HG03097 (cell line): ENCODE measurements around the gene RABAC1.
A peak's percentile ranks its signal among the peaks of the same experiment; 100 is the strongest.
"Not testable (repeated sequence)": the region's sequence is repeated elsewhere in the genome, so short reads cannot be mapped to it uniquely, and the experiment has no call there.

ENCODE experiments used
- ATAC-seq: cut with Tn5 transposase; IDR thresholded peaks from one replicate; pipeline ENCODE4 v1.9.1; 2021; ENCODE audit not compliant: unreplicated experiment, low FRiP score

The RABAC1 gene

GRCh38 chr19:41959056-41960053 is at the start of gene RABAC1:
Gene RABAC1, minus strand, starts transcription at chr19:41959321. Its CDS starts 29 bp downstream, at chr19:41959292.
- ATAC-seq: peak; percentile 78

GRCh38 chr19:42006569-42006968 is 47.4 kb upstream of the RABAC1 start:
- ATAC-seq: no peak

- no peak for ATAC-seq
Observed at GRCh38 chr19:42005504-42005903, 46.4 kb upstream of the RABAC1 start.

- no peak for ATAC-seq
Observed at GRCh38 chr19:42003506-42004294, 44.6 kb upstream of the RABAC1 start.

- ATAC-seq: no peak
Observed at GRCh38 chr19:41999878-42000208, 40.7 kb upstream of the RABAC1 start.

GRCh38 chr19:41999071-41999877 is 40.2 kb upstream of the RABAC1 start:
- ATAC-seq: no peak

- no peak for ATAC-seq
Observed at GRCh38 chr19:41998246-41999020, 39.3 kb upstream of the RABAC1 start.

- no peak for ATAC-seq
Observed at GRCh38 chr19:41997851-41998229, 38.7 kb upstream of the RABAC1 start.

GRCh38 chr19:41997121-41997850 is 38.2 kb upstream of the RABAC1 start:
- no peak for ATAC-seq

GRCh38 chr19:41995959-41996797 is 37.1 kb upstream of the RABAC1 start:
- no peak for ATAC-seq

- ATAC-seq: no peak
Observed at GRCh38 chr19:41994994-41995958, 36.2 kb upstream of the RABAC1 start.

GRCh38 chr19:41994521-41994971 is 35.4 kb upstream of the RABAC1 start:
- ATAC-seq: no peak

- ATAC-seq: no peak
Observed at GRCh38 chr19:41993612-41994483, 34.7 kb upstream of the RABAC1 start, which contains the start of gene ATP1A3. Gene ATP1A3, minus strand, starts transcription at chr19:41994230. Its CDS starts 154 bp downstream, at chr19:41994076.

GRCh38 chr19:41991925-41992569 is 32.9 kb upstream of the RABAC1 start:
- ATAC-seq: not testable (repeated sequence)

GRCh38 chr19:41991025-41991424 is 31.9 kb upstream of the RABAC1 start:
- ATAC-seq: no peak

- no peak for ATAC-seq
Observed at GRCh38 chr19:41990615-41991014, 31.5 kb upstream of the RABAC1 start.
